Measurements from ENCODE around the gene TRIM2. TPM values are rescaled to one million over a fixed set of nuclear protein-coding genes. Genes with fewer than 3 reads are reported as not detected.

Gene TRIM2
- total RNA-seq, 1 experiment from 2014 or later, result 49.6 TPM

GRCh38 chr4:153266988-153267387 is 62.7 kb downstream of the TRIM2 start:
- Mint-ChIP-seq H3K9me3 (ENCODE audit: low read depth, unreplicated experiment) (no peaks in the 10 kb centered on the region), H3K4me3 (ENCODE audit: low read depth, unreplicated experiment) (no peak overlapping the region), H3K4me1 (ENCODE audit: low read depth, unreplicated experiment) (peaks cover 19% of the 10 kb centered on the region), H3K27me3 (ENCODE audit: unreplicated experiment) (no peaks in the 10 kb centered on the region), H3K36me3 (ENCODE audit: insufficient read depth, unreplicated experiment) (no peaks in the 10 kb centered on the region), H3K27ac (ENCODE audit: unreplicated experiment) (no peak overlapping the region)
- intact Hi-C loops (cut with micrococcal nuclease; ENCODE audit: unreplicated experiment), result no loop called here
- CTCF ChIA-PET, result no interaction called here
- DNase-seq, result no peak
- no TSS peak for BruUV-seq (replicated peaks)
- no peak for TF ChIP-seq CTCF (IDR thresholded peaks at IDR 0.05; ENCODE audit: unreplicated experiment)

- Mint-ChIP-seq H3K27ac (ENCODE audit: unreplicated experiment) (peak overlapping the region; percentile 13), H3K36me3 (ENCODE audit: insufficient read depth, unreplicated experiment) (no peaks in the 10 kb centered on the region), H3K9me3 (ENCODE audit: low read depth, unreplicated experiment) (no peaks in the 10 kb centered on the region), H3K4me3 (ENCODE audit: low read depth, unreplicated experiment) (peak overlapping the region; percentile 39), H3K4me1 (ENCODE audit: low read depth, unreplicated experiment) (peaks cover 19% of the 10 kb centered on the region), H3K27me3 (ENCODE audit: unreplicated experiment) (no peaks in the 10 kb centered on the region)
- no TSS peak for BruUV-seq (replicated peaks)
- CTCF ChIA-PET, result interaction anchor here (0.7 kb wide), 1 partner anchor 223 kb away, joined by 5 read pairs; no protein-coding TSS in a partner anchor
- DNase-seq, result peak; percentile 20
- TF ChIP-seq CTCF (IDR thresholded peaks at IDR 0.05; ENCODE audit: unreplicated experiment), result no peak
- intact Hi-C loops (cut with micrococcal nuclease; ENCODE audit: unreplicated experiment), result no loop called here
Observed at GRCh38 chr4:153267890-153268289, 63.6 kb downstream of the TRIM2 start.

- DNase-seq, result no peak
- no peak for TF ChIP-seq CTCF (IDR thresholded peaks at IDR 0.05; ENCODE audit: unreplicated experiment)
- BruUV-seq (replicated peaks), result no TSS peak
- intact Hi-C loops (cut with micrococcal nuclease; ENCODE audit: unreplicated experiment), result no loop called here
- Mint-ChIP-seq H3K27ac (ENCODE audit: unreplicated experiment) (no peak overlapping the region), H3K4me1 (ENCODE audit: low read depth, unreplicated experiment) (peaks cover 19% of the 10 kb centered on the region), H3K4me3 (ENCODE audit: low read depth, unreplicated experiment) (peak overlapping the region; percentile 39), H3K9me3 (ENCODE audit: low read depth, unreplicated experiment) (no peaks in the 10 kb centered on the region), H3K27me3 (ENCODE audit: unreplicated experiment) (no peaks in the 10 kb centered on the region), H3K36me3 (ENCODE audit: insufficient read depth, unreplicated experiment) (no peaks in the 10 kb centered on the region)
- CTCF ChIA-PET, result no interaction called here
Observed at GRCh38 chr4:153268295-153268694, 64.1 kb downstream of the TRIM2 start.

GRCh38 chr4:153269218-153269990 is 65.2 kb downstream of the TRIM2 start:
- no peak for TF ChIP-seq CTCF (IDR thresholded peaks at IDR 0.05; ENCODE audit: unreplicated experiment)
- Mint-ChIP-seq H3K4me1 (ENCODE audit: low read depth, unreplicated experiment) (peaks cover 31% of the 10 kb centered on the region), H3K27ac (ENCODE audit: unreplicated experiment) (no peak overlapping the region), H3K27me3 (ENCODE audit: unreplicated experiment) (no peaks in the 10 kb centered on the region), H3K36me3 (ENCODE audit: insufficient read depth, unreplicated experiment) (peaks cover 10% of the 10 kb centered on the region), H3K9me3 (ENCODE audit: low read depth, unreplicated experiment) (no peaks in the 10 kb centered on the region), H3K4me3 (ENCODE audit: low read depth, unreplicated experiment) (no peak overlapping the region)
- DNase-seq, result no peak
- no TSS peak for BruUV-seq (replicated peaks)
- intact Hi-C loops (cut with micrococcal nuclease; ENCODE audit: unreplicated experiment), result no loop called here
- CTCF ChIA-PET, result interaction anchor here (0.6 to 0.7 kb wide), 3 partner anchors 28 to 155 kb away, joined by 4 to 6 read pairs (median 6); no protein-coding TSS in a partner anchor
